PC-9 (cell line): Measurements from ENCODE around the gene EHD2. TPM values are rescaled to one million over a fixed set of nuclear protein-coding genes. Genes with fewer than 3 reads are reported as not detected.

Experiments used
- BruUV-seq: library from RNA; stranded (reverse); fragments of 400-500 nt; replicated peaks from 2 replicates; lab custom pipeline; 2021; lab: Mats Ljungman, UMichigan
- CTCF ChIA-PET: fragments of 300-600 bp; sonication (Branson Sonifier 250); formaldehyde crosslinking; loops from one replicate; lab custom pipeline; 2022; ENCODE audit warnings: antibody characterized with exemption; lab: Charles Lee
- POLR2A ChIA-PET: fragments of 300-600 bp; sonication (Branson Sonifier 250); formaldehyde crosslinking; loops from one replicate; lab custom pipeline; 2022; ENCODE audit warnings: antibody characterized with exemption; ENCODE audit not compliant: unreplicated experiment; lab: Charles Lee
- DNase-seq, 2 experiments: peaks; one replicate each; pipeline versions ENCODE4 v3.0.0 to v3.0.0-alpha.2; 2015 to 2022; ENCODE audit warnings: mixed read lengths in 1 of 2
- H2AFZ ChIP-seq: fragments of 200-600 bp; sonication (generic); 2 replicates; pipeline ENCODE4 v1.8.1; 2017; ENCODE audit warnings: antibody characterized with exemption
- H3F3A ChIP-seq: fragments of 200-600 bp; sonication (generic); 2 replicates; pipeline ENCODE4 v1.8.1; 2017; ENCODE audit warnings: antibody characterized with exemption, mild to moderate bottlenecking, low read depth; ENCODE audit not compliant: insufficient read depth
- H3K27ac ChIP-seq: fragments of 200-600 bp; sonication (generic); 2 replicates; pipeline ENCODE4 v1.6.1; 2016; ENCODE audit warnings: mixed run types
- H3K27me3 ChIP-seq: fragments of 200-600 bp; sonication (generic); 2 replicates; pipeline ENCODE4 v1.6.1; 2016; ENCODE audit warnings: low read depth, mixed run types; ENCODE audit not compliant: insufficient read depth
- H3K36me3 ChIP-seq: fragments of 200-600 bp; sonication (generic); 2 replicates; pipeline ENCODE4 v1.6.1; 2016; ENCODE audit warnings: low read depth, mixed run types
- H3K4me1 ChIP-seq: fragments of 200-600 bp; sonication (generic); replicated peaks from 2 replicates; pipeline ENCODE4 v1.6.1; 2016; ENCODE audit warnings: mixed run types; ENCODE audit not compliant: insufficient read depth
- H3K4me2 ChIP-seq: fragments of 200-600 bp; sonication (generic); 2 replicates; pipeline ENCODE4 v1.6.1; 2017; ENCODE audit warnings: mixed run types
- H3K4me3 ChIP-seq: fragments of 200-600 bp; sonication (generic); 2 replicates; pipeline ENCODE4 v1.6.1; 2016; ENCODE audit warnings: mixed run types
- H3K79me2 ChIP-seq: fragments of 200-600 bp; sonication (generic); 2 replicates; pipeline ENCODE4 v1.6.1; 2017; ENCODE audit warnings: low read depth, mixed run types
- H3K9me2 ChIP-seq: fragments of 200-600 bp; sonication (generic); 2 replicates; pipeline ENCODE4 v1.8.1; 2017; ENCODE audit warnings: mild to moderate bottlenecking; ENCODE audit not compliant: insufficient read depth
- H3K9me3 ChIP-seq: fragments of 200-600 bp; sonication (generic); 2 replicates; pipeline ENCODE4 v1.8.1; 2016; ENCODE audit warnings: low read depth; ENCODE audit not compliant: insufficient read depth
- H4K20me1 ChIP-seq: fragments of 200-600 bp; sonication (generic); 2 replicates; pipeline ENCODE4 v1.8.1; 2017; ENCODE audit not compliant: insufficient read depth
- CTCF ChIP-seq: fragments of 200-600 bp; sonication (generic); conservative IDR thresholded peaks from 2 replicates; pipeline ENCODE4 v1.6.1; 2017; ENCODE audit warnings: mixed run types, antibody characterized with exemption, mild to moderate bottlenecking, moderate library complexity
- EZH2 ChIP-seq: fragments of 200-600 bp; sonication (generic); IDR thresholded peaks from 2 replicates; pipeline ENCODE4 v1.8.0; 2017; ENCODE audit warnings: antibody characterized with exemption, low read depth
- intact Hi-C: fragments of 100-400 bp; cut with micrococcal nuclease; formaldehyde crosslinking; loops from one replicate; pipeline ENCODE4 v1.10.0; 2022; ENCODE audit not compliant: unreplicated experiment
- total RNA-seq: library from RNA; stranded (reverse); gene quantifications from 2 replicates; pipeline ENCODE4 v1.2.3, GENCODE V29; 2021

Gene EHD2
- total RNA-seq, 1 experiment from 2014 or later, result 25.6 TPM

- no peaks in the 10 kb centered on the region for H3K4me1 ChIP-seq
- H4K20me1 ChIP-seq, result no peaks in the 10 kb centered on the region
- no peak for TF ChIP-seq CTCF
- no peak for TF ChIP-seq EZH2
- no peak overlapping the region for H2AFZ ChIP-seq
- no peaks in the 10 kb centered on the region for H3K27me3 ChIP-seq
- no peaks in the 10 kb centered on the region for H3K9me3 ChIP-seq
- H3F3A ChIP-seq, result peaks cover 11% of the 10 kb centered on the region; the same call in 1 of the 2 replicates
- no peak overlapping the region for H3K4me3 ChIP-seq
- H3K4me2 ChIP-seq, result no peak overlapping the region
- intact Hi-C loops, result no loop called here
- CTCF ChIA-PET, result no interaction called here
- POLR2A ChIA-PET, result no interaction called here
- H3K36me3 ChIP-seq, result 0 out of 2 replicates have a peak, but pooled peaks cover 4% of the 10 kb centered on the region
- H3K27ac ChIP-seq, result no peak overlapping the region
- no peaks in the 10 kb centered on the region for H3K9me2 ChIP-seq
- DNase-seq, result no peak
- H3K79me2 ChIP-seq, result no peaks in the 10 kb centered on the region
- BruUV-seq, result no TSS peak
Measured at GRCh38 chr19:47679251-47679900, 33.8 kb upstream of the EHD2 start.

- Histone ChIP-seq H3F3A (peaks cover 16% of the 10 kb centered on the region; the same call in 1 of the 2 replicates), H3K27ac (no peak overlapping the region), H3K79me2 (no peaks in the 10 kb centered on the region), H3K27me3 (no peaks in the 10 kb centered on the region), H3K36me3 (0 out of 2 replicates have a peak, but pooled peaks cover 4% of the 10 kb centered on the region), H2AFZ (no peak overlapping the region), H4K20me1 (no peaks in the 10 kb centered on the region), H3K4me3 (no peak overlapping the region), H3K9me3 (no peaks in the 10 kb centered on the region), H3K9me2 (no peaks in the 10 kb centered on the region), H3K4me1 (no peaks in the 10 kb centered on the region), H3K4me2 (no peak overlapping the region)
- no TSS peak for BruUV-seq
- POLR2A ChIA-PET, result no interaction called here
- no peak for DNase-seq
- TF ChIP-seq EZH2 (no peak), CTCF (no peak)
- intact Hi-C loops, result no loop called here
- CTCF ChIA-PET, result no interaction called here
Measured at GRCh38 chr19:47679922-47680857, 33.0 kb upstream of the EHD2 start.

- Histone ChIP-seq H2AFZ (no peak overlapping the region), H3K4me3 (no peak overlapping the region), H3K4me1 (no peaks in the 10 kb centered on the region), H3K36me3 (0 out of 2 replicates have a peak, but pooled peaks cover 4% of the 10 kb centered on the region), H3K9me2 (no peaks in the 10 kb centered on the region), H3K27ac (no peak overlapping the region), H3K27me3 (no peaks in the 10 kb centered on the region), H3F3A (peaks cover 16% of the 10 kb centered on the region; the same call in 1 of the 2 replicates), H3K9me3 (no peaks in the 10 kb centered on the region), H3K79me2 (no peaks in the 10 kb centered on the region), H3K4me2 (no peak overlapping the region), H4K20me1 (no peaks in the 10 kb centered on the region)
- CTCF ChIA-PET, result no interaction called here
- POLR2A ChIA-PET, result no interaction called here
- DNase-seq, result no peak
- TF ChIP-seq CTCF (no peak), EZH2 (no peak)
- intact Hi-C loops, result no loop called here
- BruUV-seq, result no TSS peak
Measured at GRCh38 chr19:47680858-47681332, 32.3 kb upstream of the EHD2 start.
